NCI-H2171 (cell line): ENCODE data around the gene RNU7-1.
A peak's percentile ranks its signal among the peaks of the same experiment; 100 is the strongest.
"Not testable (repeated sequence)": the region's sequence is repeated elsewhere in the genome, so short reads cannot be mapped to it uniquely, and the experiment has no call there.

Experiments
- DNase-seq: peaks from one replicate; lab custom pipeline; 2025; lab: John Stamatoyannopoulos, UW

Gene RNU7-1

GRCh38 chr12:6943722-6944380, at the start of gene RNU7-1, which contains the start of gene C12orf57:
RNU7-1 (plus strand) TSS chr12:6943816.
C12orf57 (plus strand) TSS chr12:6944022; CDS start chr12:6944122, 100 bp downstream.
- DNase-seq, result peak; percentile 100

- DNase-seq, result no peak
Observed at GRCh38 chr12:6894321-6894720, 49.3 kb upstream of the RNU7-1 start.

DNA sequence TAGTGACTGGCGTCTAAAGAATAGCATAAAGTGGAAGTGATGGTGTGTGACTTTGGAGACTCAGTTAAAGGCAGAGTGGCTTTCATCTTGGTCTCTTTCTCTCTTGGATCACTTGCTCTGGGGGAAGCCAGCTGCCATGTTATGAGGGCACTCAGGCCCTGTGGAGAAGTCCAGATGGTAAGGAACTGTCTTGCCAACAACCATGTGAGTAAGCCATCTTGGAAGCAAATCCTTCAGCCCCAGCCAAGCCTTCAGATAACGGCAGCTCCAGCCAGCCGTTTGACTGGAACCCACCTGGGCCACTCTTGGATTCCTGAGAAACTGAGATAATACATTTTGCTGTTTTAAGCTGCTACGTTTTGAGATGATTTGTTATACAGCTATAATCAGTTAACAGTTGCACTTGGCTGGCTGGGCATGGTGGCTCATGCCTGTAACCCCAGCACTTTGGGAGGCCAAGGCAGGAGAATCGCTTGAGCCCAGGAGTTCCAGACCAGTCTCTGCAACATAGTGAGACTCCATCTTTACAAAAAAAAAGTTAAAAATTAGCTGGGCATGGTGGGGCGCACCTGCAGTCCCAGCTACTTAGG, 46.7 kb upstream of the RNU7-1 start:
- DNase-seq, result peak; percentile 31

- DNase-seq, result no peak
Observed at GRCh38 chr12:6899427-6899826, 44.2 kb upstream of the RNU7-1 start.

DNA sequence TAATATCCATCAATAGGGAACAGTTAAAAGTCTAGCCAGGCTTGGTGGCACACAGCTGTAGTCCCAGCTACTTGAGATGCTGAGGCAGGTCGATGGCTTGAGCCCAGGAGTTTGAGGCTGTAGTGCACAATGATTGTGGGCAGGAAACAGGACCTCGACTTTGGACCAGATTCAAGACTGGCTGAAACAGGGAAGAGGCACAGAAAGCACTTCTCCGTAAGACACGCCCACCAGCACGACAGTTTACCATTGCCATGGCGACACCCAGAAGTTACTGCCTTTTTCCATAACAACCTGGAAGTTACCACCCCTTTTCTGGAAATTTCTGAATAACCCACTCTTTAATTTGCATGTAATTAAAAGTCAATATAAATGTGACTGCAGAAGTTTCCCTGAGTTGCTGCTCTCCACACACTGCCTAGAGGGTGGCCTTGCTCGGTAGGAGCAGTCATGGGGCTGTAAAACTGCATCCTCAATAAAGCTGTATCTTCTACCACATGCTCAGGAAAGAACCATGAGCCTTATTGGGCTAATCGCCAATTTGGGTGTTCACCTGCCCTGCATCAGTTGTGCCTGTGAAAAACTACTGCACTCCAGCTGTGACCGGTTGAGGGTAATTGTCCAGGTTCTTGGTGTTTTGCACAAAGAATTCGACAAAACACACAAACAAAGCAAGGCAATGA, 43.6 kb upstream of the RNU7-1 start:
- DNase-seq, result peak; percentile 56

- DNase-seq, result no peak
Observed at GRCh38 chr12:6902448-6902847, 41.2 kb upstream of the RNU7-1 start.

DNA sequence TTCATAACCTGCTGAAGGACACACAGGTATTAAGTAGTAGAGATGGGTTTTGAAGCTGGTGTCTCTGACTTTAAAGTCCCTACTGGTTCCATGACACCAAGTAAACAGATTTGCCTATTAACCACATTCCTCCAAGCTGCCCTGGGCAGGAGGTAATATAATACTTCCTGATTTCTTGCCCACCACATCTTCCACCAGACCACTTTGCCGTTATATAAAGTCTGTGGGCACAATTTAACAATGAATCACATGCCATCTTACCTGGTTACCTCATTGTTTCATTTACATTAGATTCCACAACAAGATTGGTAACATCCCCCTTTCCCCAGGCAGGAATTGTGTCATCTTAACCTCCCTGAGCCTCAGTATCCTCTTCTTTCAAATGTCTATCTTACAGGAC, 39.9 kb upstream of the RNU7-1 start:
- DNase-seq, result no peak

GRCh38 chr12:6904280-6905276, 39.0 kb upstream of the RNU7-1 start, which contains the start of gene LRRC23:
LRRC23 (plus strand) TSS chr12:6904822; CDS start chr12:6905634, 812 bp downstream.
- DNase-seq, result peak; percentile 100

- no peak for DNase-seq
Observed at GRCh38 chr12:6905414-6906040, 38.1 kb upstream of the RNU7-1 start.

GRCh38 chr12:6908141-6908540, 35.5 kb upstream of the RNU7-1 start:
- DNase-seq, result not testable (repeated sequence)

DNA sequence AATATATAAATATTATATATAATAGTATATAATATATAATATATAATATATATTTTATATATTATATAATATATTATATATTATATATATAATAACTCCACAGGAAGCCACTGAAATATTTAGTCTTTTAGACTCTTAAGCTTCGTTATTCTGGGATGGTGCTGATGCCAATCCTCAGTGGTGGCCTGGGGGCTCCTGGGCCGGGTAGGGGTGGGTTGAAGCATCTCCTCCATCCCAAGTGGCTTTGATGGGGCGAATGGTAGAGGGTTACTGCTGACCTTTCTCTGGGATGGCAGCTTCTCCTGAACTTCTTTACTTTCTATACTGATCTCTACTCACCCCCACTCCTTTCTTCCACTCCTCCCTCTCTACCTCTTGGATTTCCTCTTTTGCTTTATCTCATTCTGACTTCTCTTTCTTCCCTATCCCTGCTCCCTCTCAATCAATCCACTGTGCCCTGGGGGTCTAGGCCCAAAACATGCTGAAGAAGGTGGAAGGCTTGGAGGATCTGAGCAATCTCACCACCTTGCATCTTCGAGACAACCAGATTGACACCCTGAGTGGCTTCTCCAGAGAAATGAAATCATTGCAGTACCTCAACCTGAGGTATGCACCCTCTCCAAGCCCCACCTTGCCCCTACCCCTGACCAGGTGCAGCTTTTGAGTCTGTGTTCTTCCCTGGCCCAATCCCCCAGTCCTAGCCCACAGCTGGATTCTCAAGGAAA, 34.0 kb upstream of the RNU7-1 start:
- DNase-seq, result peak; percentile 46

DNA sequence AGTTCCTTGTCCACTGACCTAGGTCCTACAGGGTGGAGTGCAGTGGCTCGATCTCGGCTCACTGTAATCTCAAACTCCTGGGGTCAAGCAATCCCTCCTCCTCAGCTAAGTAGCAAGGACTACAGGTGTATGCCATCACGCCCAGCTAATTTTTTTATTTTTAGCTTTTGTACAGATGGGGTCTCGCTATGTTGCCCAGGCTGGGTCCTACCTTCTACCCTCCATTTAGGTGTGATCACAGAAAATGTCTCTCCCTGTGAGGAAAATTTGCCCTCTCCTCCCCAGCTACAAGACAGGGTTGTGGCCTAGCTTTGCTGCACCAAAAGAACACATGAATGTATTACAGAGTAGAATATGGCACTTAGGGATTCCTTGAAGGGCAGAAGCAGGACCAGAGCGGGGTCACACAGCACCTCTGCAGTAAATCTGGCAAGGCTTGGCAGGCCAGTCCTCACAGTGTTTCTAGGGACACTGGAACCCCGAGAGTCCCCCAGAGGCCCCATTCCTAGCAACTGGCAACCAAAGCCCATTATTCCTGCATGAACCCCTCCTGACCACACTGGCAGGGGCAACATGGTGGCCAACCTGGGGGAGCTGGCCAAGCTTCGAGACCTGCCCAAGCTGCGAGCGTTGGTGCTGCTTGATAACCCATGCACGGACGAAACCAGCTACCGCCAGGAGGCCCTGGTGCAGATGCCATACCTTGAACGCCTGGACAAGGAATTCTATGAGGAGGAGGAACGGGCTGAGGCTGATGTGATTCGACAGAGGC, 31.3 kb upstream of the RNU7-1 start:
- DNase-seq, result no peak

- peak; percentile 100 for DNase-seq
Observed at GRCh38 chr12:6914246-6914946, 29.2 kb upstream of the RNU7-1 start, which contains the start of gene ENO2. ENO2 (plus strand) TSS chr12:6914580; CDS start chr12:6915833, 1,253 bp downstream.

- peak; percentile 89 for DNase-seq
Observed at GRCh38 chr12:6914947-6915788, 28.4 kb upstream of the RNU7-1 start.

DNA sequence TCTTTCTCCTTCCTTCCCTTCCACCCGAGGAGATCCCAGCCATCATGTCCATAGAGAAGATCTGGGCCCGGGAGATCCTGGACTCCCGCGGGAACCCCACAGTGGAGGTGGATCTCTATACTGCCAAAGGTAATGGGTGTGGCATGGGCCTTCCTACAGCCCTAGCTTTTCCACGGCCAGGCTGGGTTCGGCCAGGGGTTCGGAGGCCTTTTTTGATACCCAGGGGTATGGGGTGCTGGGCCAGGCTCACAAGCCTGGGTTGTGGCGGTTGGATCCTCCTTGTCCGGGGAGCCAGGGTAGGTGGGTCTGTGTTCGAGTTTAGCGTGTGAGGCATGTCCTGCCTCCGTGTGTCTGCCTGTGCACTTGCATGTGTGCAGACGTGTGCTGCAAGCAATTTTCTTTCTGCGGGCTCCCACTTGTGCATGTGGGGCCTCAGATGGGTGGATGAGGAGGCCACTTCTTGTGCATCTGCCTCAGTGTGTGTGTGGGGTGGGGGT, 27.8 kb upstream of the RNU7-1 start:
- DNase-seq, result no peak

- DNase-seq, result no peak
Observed at GRCh38 chr12:6916426-6917200, 27.0 kb upstream of the RNU7-1 start.
